PC-9 (cell line): Measurements from ENCODE around the gene ZCCHC3. TPM values are rescaled to one million over a fixed set of nuclear protein-coding genes. Genes with fewer than 3 reads are reported as not detected.

Experiments used
- BruUV-seq: library from RNA; stranded (reverse); fragments of 400-500 nt; replicated peaks from 2 replicates; lab custom pipeline; 2021; lab: Mats Ljungman, UMichigan
- CTCF ChIA-PET: fragments of 300-600 bp; sonication (Branson Sonifier 250); formaldehyde crosslinking; loops from one replicate; lab custom pipeline; 2022; ENCODE audit warnings: antibody characterized with exemption; lab: Charles Lee
- POLR2A ChIA-PET: fragments of 300-600 bp; sonication (Branson Sonifier 250); formaldehyde crosslinking; loops from one replicate; lab custom pipeline; 2022; ENCODE audit warnings: antibody characterized with exemption; ENCODE audit not compliant: unreplicated experiment; lab: Charles Lee
- DNase-seq, 2 experiments: peaks; one replicate each; pipeline versions ENCODE4 v3.0.0 to v3.0.0-alpha.2; 2015 to 2022; ENCODE audit warnings: mixed read lengths in 1 of 2
- H2AFZ ChIP-seq: fragments of 200-600 bp; sonication (generic); 2 replicates; pipeline ENCODE4 v1.8.1; 2017; ENCODE audit warnings: antibody characterized with exemption
- H3F3A ChIP-seq: fragments of 200-600 bp; sonication (generic); 2 replicates; pipeline ENCODE4 v1.8.1; 2017; ENCODE audit warnings: antibody characterized with exemption, mild to moderate bottlenecking, low read depth; ENCODE audit not compliant: insufficient read depth
- H3K27ac ChIP-seq: fragments of 200-600 bp; sonication (generic); 2 replicates; pipeline ENCODE4 v1.6.1; 2016; ENCODE audit warnings: mixed run types
- H3K27me3 ChIP-seq: fragments of 200-600 bp; sonication (generic); 2 replicates; pipeline ENCODE4 v1.6.1; 2016; ENCODE audit warnings: low read depth, mixed run types; ENCODE audit not compliant: insufficient read depth
- H3K36me3 ChIP-seq: fragments of 200-600 bp; sonication (generic); 2 replicates; pipeline ENCODE4 v1.6.1; 2016; ENCODE audit warnings: low read depth, mixed run types
- H3K4me1 ChIP-seq: fragments of 200-600 bp; sonication (generic); replicated peaks from 2 replicates; pipeline ENCODE4 v1.6.1; 2016; ENCODE audit warnings: mixed run types; ENCODE audit not compliant: insufficient read depth
- H3K4me2 ChIP-seq: fragments of 200-600 bp; sonication (generic); 2 replicates; pipeline ENCODE4 v1.6.1; 2017; ENCODE audit warnings: mixed run types
- H3K4me3 ChIP-seq: fragments of 200-600 bp; sonication (generic); 2 replicates; pipeline ENCODE4 v1.6.1; 2016; ENCODE audit warnings: mixed run types
- H3K79me2 ChIP-seq: fragments of 200-600 bp; sonication (generic); 2 replicates; pipeline ENCODE4 v1.6.1; 2017; ENCODE audit warnings: low read depth, mixed run types
- H3K9me2 ChIP-seq: fragments of 200-600 bp; sonication (generic); 2 replicates; pipeline ENCODE4 v1.8.1; 2017; ENCODE audit warnings: mild to moderate bottlenecking; ENCODE audit not compliant: insufficient read depth
- H3K9me3 ChIP-seq: fragments of 200-600 bp; sonication (generic); 2 replicates; pipeline ENCODE4 v1.8.1; 2016; ENCODE audit warnings: low read depth; ENCODE audit not compliant: insufficient read depth
- H4K20me1 ChIP-seq: fragments of 200-600 bp; sonication (generic); 2 replicates; pipeline ENCODE4 v1.8.1; 2017; ENCODE audit not compliant: insufficient read depth
- CTCF ChIP-seq: fragments of 200-600 bp; sonication (generic); conservative IDR thresholded peaks from 2 replicates; pipeline ENCODE4 v1.6.1; 2017; ENCODE audit warnings: mixed run types, antibody characterized with exemption, mild to moderate bottlenecking, moderate library complexity
- EZH2 ChIP-seq: fragments of 200-600 bp; sonication (generic); IDR thresholded peaks from 2 replicates; pipeline ENCODE4 v1.8.0; 2017; ENCODE audit warnings: antibody characterized with exemption, low read depth
- intact Hi-C: fragments of 100-400 bp; cut with micrococcal nuclease; formaldehyde crosslinking; loops from one replicate; pipeline ENCODE4 v1.10.0; 2022; ENCODE audit not compliant: unreplicated experiment
- total RNA-seq: library from RNA; stranded (reverse); gene quantifications from 2 replicates; pipeline ENCODE4 v1.2.3, GENCODE V29; 2021

The ZCCHC3 gene
- total RNA-seq, 1 experiment from 2014 or later, result 17.7 TPM

- intact Hi-C loops, result loop anchor here (10.0 kb wide), 1 partner anchor 329 kb away; the partner anchor contains the start of gene SRXN1
- peak overlapping the region; percentile 76 for H3K4me2 ChIP-seq
- H3F3A ChIP-seq, result peaks cover 52% of the 10 kb centered on the region
- peaks cover 33% of the 10 kb centered on the region for H4K20me1 ChIP-seq
- peaks cover 14% of the 10 kb centered on the region for H3K79me2 ChIP-seq
- peak overlapping the region; percentile 83 for H3K4me3 ChIP-seq
- H2AFZ ChIP-seq, result peak overlapping the region; percentile 77
- ChIA-PET CTCF (no interaction called here), POLR2A (interaction anchor here (0.7 kb wide), 1 partner anchor 15 kb away, joined by 3 read pairs; no protein-coding TSS in a partner anchor)
- TF ChIP-seq EZH2 (no peak), CTCF (no peak)
- no peaks in the 10 kb centered on the region for H3K9me2 ChIP-seq
- H3K36me3 ChIP-seq, result no peaks in the 10 kb centered on the region
- peak in 1 of 2 experiments; percentile 54 for DNase-seq
- H3K4me1 ChIP-seq, result peaks cover 20% of the 10 kb centered on the region
- BruUV-seq, result no TSS peak
- H3K9me3 ChIP-seq, result no peaks in the 10 kb centered on the region
- 0 out of 2 replicates have a peak overlapping the region, but pooled peaks have one; percentile 29 for H3K27ac ChIP-seq
- H3K27me3 ChIP-seq, result no peaks in the 10 kb centered on the region
Observed at GRCh38 chr20:325889-326644, 28.7 kb downstream of the ZCCHC3 start.

GRCh38 chr20:326645-327185 is 29.3 kb downstream of the ZCCHC3 start:
- ChIA-PET POLR2A (no interaction called here), CTCF (no interaction called here)
- no TSS peak for BruUV-seq
- H3K36me3 ChIP-seq, result no peaks in the 10 kb centered on the region
- peak overlapping the region; percentile 77 for H2AFZ ChIP-seq
- peaks cover 14% of the 10 kb centered on the region for H3K79me2 ChIP-seq
- intact Hi-C loops, result loop anchor here (10.0 kb wide), 1 partner anchor 328 kb away; the partner anchor contains the start of gene SRXN1
- peak overlapping the region; percentile 83 for H3K4me3 ChIP-seq
- no peaks in the 10 kb centered on the region for H3K27me3 ChIP-seq
- H3F3A ChIP-seq, result peaks cover 52% of the 10 kb centered on the region
- H3K27ac ChIP-seq, result no peak overlapping the region
- peaks cover 34% of the 10 kb centered on the region for H4K20me1 ChIP-seq
- peaks cover 20% of the 10 kb centered on the region for H3K4me1 ChIP-seq
- TF ChIP-seq EZH2 (no peak), CTCF (no peak)
- H3K9me3 ChIP-seq, result no peaks in the 10 kb centered on the region
- no peaks in the 10 kb centered on the region for H3K9me2 ChIP-seq
- peak overlapping the region; percentile 76 for H3K4me2 ChIP-seq
- no peak for DNase-seq

- CTCF ChIA-PET, result no interaction called here
- intact Hi-C loops, result loop anchor here (10.0 kb wide), 1 partner anchor 327 kb away; the partner anchor contains the start of gene SRXN1
- peaks cover 34% of the 10 kb centered on the region for H4K20me1 ChIP-seq
- H3K4me3 ChIP-seq, result peak overlapping the region; percentile 83
- H3K4me1 ChIP-seq, result peaks cover 20% of the 10 kb centered on the region
- peaks cover 14% of the 10 kb centered on the region for H3K79me2 ChIP-seq
- TF ChIP-seq CTCF, result no peak
- TF ChIP-seq EZH2, result no peak
- no peaks in the 10 kb centered on the region for H3K27me3 ChIP-seq
- TSS peak; percentile 36 for BruUV-seq
- H3K9me2 ChIP-seq, result no peaks in the 10 kb centered on the region
- H3K36me3 ChIP-seq, result no peaks in the 10 kb centered on the region
- H3K4me2 ChIP-seq, result peak overlapping the region; percentile 76
- no peak overlapping the region; the same call in 1 of the 2 replicates for H2AFZ ChIP-seq
- no peak overlapping the region for H3K27ac ChIP-seq
- H3K9me3 ChIP-seq, result no peaks in the 10 kb centered on the region
- H3F3A ChIP-seq, result peaks cover 52% of the 10 kb centered on the region
- peak; percentile 70 to 95 for DNase-seq
- POLR2A ChIA-PET, result no interaction called here
Observed at GRCh38 chr20:327186-328026, 30.0 kb downstream of the ZCCHC3 start.
